Liver (tissue), 9 donors: ENCODE data around the gene RAD51B. TPM values are rescaled to one million over a fixed set of nuclear protein-coding genes. Genes with fewer than 3 reads are reported as not detected.

Experiments
- DNase-seq: peaks from one replicate; pipeline ENCODE4 v3.0.0-alpha.2; 2017; ENCODE audit warnings: low spot score
- H3K27ac ChIP-seq, 2 donors: one replicate each; pipeline ENCODE4 v1.7.0; 2013; ENCODE audit warnings: inconsistent platforms in 2 of 2, low read length in 2 of 2, control low read depth in 1 of 2, low read depth in 1 of 2, mild to moderate bottlenecking in 1 of 2
- H3K27me3 ChIP-seq, 4 donors: one replicate each; pipeline versions ENCODE4 v1.6.1 to v1.7.0; 2013; ENCODE audit warnings: low read length in 3 of 4, inconsistent platforms in 1 of 4, mild to moderate bottlenecking in 1 of 4, moderate library complexity in 1 of 4; ENCODE audit not compliant: control insufficient read depth in 4 of 4, insufficient read depth in 4 of 4
- H3K36me3 ChIP-seq, 4 donors: one replicate each; pipeline versions ENCODE4 v1.6.1 to v1.7.0; 2013; ENCODE audit warnings: low read length in 3 of 4, mild to moderate bottlenecking in 3 of 4, low read depth in 1 of 4, moderate library complexity in 1 of 4; ENCODE audit not compliant: control insufficient read depth in 4 of 4, insufficient read depth in 3 of 4
- H3K4me1 ChIP-seq, 4 donors: one replicate each; pipeline versions ENCODE4 v1.6.1 to v1.7.0; 2013; ENCODE audit warnings: low read length in 3 of 4, mild to moderate bottlenecking in 3 of 4, moderate library complexity in 1 of 4; ENCODE audit not compliant: control insufficient read depth in 4 of 4, insufficient read depth in 4 of 4
- H3K4me3 ChIP-seq, 3 donors: one replicate each; pipeline versions ENCODE4 v1.6.1 to v1.7.0; 2013; ENCODE audit warnings: low read length in 3 of 3, control low read depth in 1 of 3, low read depth in 1 of 3, mild to moderate bottlenecking in 1 of 3
- H3K9ac ChIP-seq, 2 donors: one replicate each; pipeline ENCODE4 v1.7.0; 2013; ENCODE audit warnings: low read length in 2 of 2, mild to moderate bottlenecking in 2 of 2, moderate library complexity in 2 of 2, control low read depth in 1 of 2, low read depth in 1 of 2
- H3K9me3 ChIP-seq, 4 donors: one replicate each; pipeline versions ENCODE4 v1.6.1 to v1.7.0; 2013; ENCODE audit warnings: low read length in 3 of 4; ENCODE audit not compliant: control insufficient read depth in 4 of 4
- CTCF ChIP-seq: fragments of 150-350 bp; IDR thresholded peaks from 2 replicates; pipeline ENCODE4 v1.5.1; 2017; ENCODE audit warnings: improper control_type of control experiment, low read depth, low read length; ENCODE audit not compliant: missing input control
- EGR1 ChIP-seq, 2 donors: IDR thresholded peaks; 2 replicates each; pipeline ENCODE4 v1.6.1; 2016 to 2018; ENCODE audit warnings: antibody characterized with exemption in 2 of 2, low read depth in 2 of 2
- FOXA1 ChIP-seq: IDR thresholded peaks from 2 replicates; pipeline ENCODE4 v1.6.1; 2016; ENCODE audit warnings: antibody characterized with exemption
- FOXA2 ChIP-seq: IDR thresholded peaks from 2 replicates; pipeline ENCODE4 v1.6.1; 2016; ENCODE audit warnings: antibody characterized with exemption
- GABPA ChIP-seq, 2 donors: IDR thresholded peaks in 1 of 2; conservative IDR thresholded peaks in 1 of 2; 2 replicates each; pipeline ENCODE4 v1.6.1; 2016; ENCODE audit warnings: antibody characterized with exemption in 2 of 2, mild to moderate bottlenecking in 1 of 2, moderate library complexity in 1 of 2
- HNF4A ChIP-seq, 2 donors: conservative IDR thresholded peaks; 2 replicates each; pipeline ENCODE4 v1.6.1; 2016; ENCODE audit warnings: antibody characterized with exemption in 2 of 2, mild to moderate bottlenecking in 2 of 2
- HNF4G ChIP-seq: IDR thresholded peaks from 2 replicates; pipeline ENCODE4 v1.6.1; 2016; ENCODE audit warnings: antibody characterized with exemption
- JUND ChIP-seq, 2 donors: IDR thresholded peaks; 2 replicates each; pipeline ENCODE4 v1.6.1; 2016; ENCODE audit warnings: antibody characterized with exemption in 2 of 2
- NR2F2 ChIP-seq: IDR thresholded peaks from 2 replicates; pipeline ENCODE4 v1.6.1; 2016; ENCODE audit warnings: antibody characterized with exemption
- RAD21 ChIP-seq, 2 donors: IDR thresholded peaks; 2 replicates each; pipeline ENCODE4 v1.6.1; 2016; ENCODE audit warnings: antibody characterized with exemption in 2 of 2, mild to moderate bottlenecking in 2 of 2
- REST ChIP-seq: IDR thresholded peaks from 2 replicates; pipeline ENCODE4 v1.6.1; 2016; ENCODE audit warnings: antibody characterized with exemption, mild to moderate bottlenecking
- RXRA ChIP-seq, 2 donors: IDR thresholded peaks; 2 replicates each; pipeline ENCODE4 v1.6.1; 2017 to 2018; ENCODE audit warnings: antibody characterized with exemption in 2 of 2, mild to moderate bottlenecking in 1 of 2
- SP1 ChIP-seq: IDR thresholded peaks from 2 replicates; pipeline ENCODE4 v1.6.1; 2018; ENCODE audit warnings: antibody characterized with exemption, mild to moderate bottlenecking
- TAF1 ChIP-seq: conservative IDR thresholded peaks from 2 replicates; pipeline ENCODE4 v1.6.1; 2016; ENCODE audit warnings: antibody characterized with exemption, mild to moderate bottlenecking
- ZBTB33 ChIP-seq: IDR thresholded peaks from 2 replicates; pipeline ENCODE4 v1.6.1; 2016; ENCODE audit warnings: antibody characterized with exemption
- WGBS: extraction: QIAGEN DNeasy Blood & Tissue Kit; methylation state at CpG from one replicate; pipeline ENCODE4 v1.1.7; 2013; 5-methylcytosine and 5-hydroxymethylcytosine counted together
- polyA plus RNA-seq, 2 donors: library from polyadenylated mRNA; stranded (reverse) in 1 of 2; unstranded in 1 of 2; fragments of 200-250 nt in 1 of 2; fragments of >200 nt in 1 of 2; fragmentation: Nextera tagmentation in 1 of 2; extraction: Ambion mirVana in 1 of 2; gene quantifications; one replicate each; pipeline versions ENCODE4 v1.2.1 to v1.2.3, GENCODE V29; 2013 to 2015
- total RNA-seq, 2 donors: library from RNA; depleted of rRNA; stranded (reverse); fragments of >200 nt; gene quantifications; one replicate each; pipeline ENCODE4 v1.2.3, GENCODE V29; 2014
- TF ChIP-seq, protein P1 (sequence below): IDR thresholded peaks from 2 replicates; pipeline ENCODE4 v1.6.1; 2016; ENCODE audit warnings: antibody characterized with exemption
- TF ChIP-seq, protein P2 (sequence below): IDR thresholded peaks from 2 replicates; pipeline ENCODE4 v1.6.1; 2016; ENCODE audit warnings: antibody characterized with exemption
- donor health status: healthy.
- donor health status: healthy.
- donor health status: healthy.
- donor health status: healthy.
- donor health status: healthy.

Gene RAD51B
- total and polyA plus RNA-seq, 4 donors: 0.81 to 12.9 (median 2.4) TPM

DNA sequence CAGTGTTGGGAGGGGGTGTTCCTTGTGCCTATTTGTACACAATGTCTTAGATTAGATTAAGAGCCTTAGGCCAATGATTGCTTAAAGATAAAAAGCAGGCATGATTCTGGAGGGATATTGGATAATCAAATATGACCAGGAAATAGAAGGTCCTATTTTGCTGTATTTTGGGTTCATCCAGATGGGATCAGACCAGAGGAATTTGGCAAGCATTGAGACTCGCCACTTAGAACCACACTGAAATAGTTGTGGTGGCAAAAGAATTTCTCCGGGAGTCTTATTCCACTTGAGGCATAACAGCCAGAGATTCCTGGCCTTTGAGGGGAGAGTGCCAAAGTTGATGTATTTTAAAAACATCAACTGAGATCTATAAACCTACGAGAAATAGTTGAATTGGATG is 327.2 kb downstream of the RAD51B start:
- Histone ChIP-seq H3K9me3 (peaks cover 0 to 5% (median 0%) of the 10 kb centered on the region in 4 donors), H3K27ac (no peak overlapping the region), H3K4me3 (no peak overlapping the region), H3K4me1 (peaks cover 0 to 8% (median 0%) of the 10 kb centered on the region in 4 donors), H3K36me3 (no peaks in the 10 kb centered on the region), H3K9ac (no peak overlapping the region), H3K27me3 (no peaks in the 10 kb centered on the region)
- no peak for DNase-seq
- TF ChIP-seq HNF4G (no peak), TAF1 (no peak), ZBTB33 (no peak), NR2F2 (no peak), SP1 (no peak), GABPA (IDR thresholded peaks at IDR 0.05 in 1 of 2, conservative IDR thresholded peaks at IDR 0.05 in 1 of 2) (no peak), RXRA (IDR thresholded peaks at IDR 0.05) (no peak), HNF4A (conservative IDR thresholded peaks at IDR 0.05) (no peak), EGR1 (IDR thresholded peaks at IDR 0.05; ENCODE audit: low read depth in 2 of 2) (no peak)
- WGBS: 91% methylated on average over 3 of the region's 3 CpGs

DNA sequence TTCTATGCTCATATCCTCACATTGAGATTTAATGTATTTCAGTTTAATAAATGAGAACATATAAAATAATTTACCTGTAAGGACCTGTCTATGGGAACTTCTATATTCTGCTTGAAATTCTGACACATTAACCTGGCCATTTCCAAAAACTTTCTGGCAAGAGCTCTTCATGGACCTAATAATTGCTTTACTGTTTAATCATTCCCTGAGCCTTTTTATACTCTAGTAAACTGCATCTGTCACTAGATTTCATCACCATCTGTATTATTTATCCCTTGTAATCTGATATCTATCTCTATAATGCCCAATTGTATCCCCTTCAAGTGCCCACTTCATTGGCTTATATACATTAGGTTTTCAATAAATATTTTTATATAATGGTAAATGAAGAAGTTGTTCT is 327.7 kb downstream of the RAD51B start:
- no peaks in the 10 kb centered on the region for H3K36me3 ChIP-seq
- H3K27me3 ChIP-seq: no peaks in the 10 kb centered on the region
- H3K9me3 ChIP-seq: peaks cover 0 to 5% (median 0%) of the 10 kb centered on the region in 4 donors
- no peak overlapping the region for H3K9ac ChIP-seq
- DNase-seq: no peak
- no peak for TF ChIP-seq JUND (IDR thresholded peaks at IDR 0.05)
- TF ChIP-seq, protein P1, sequence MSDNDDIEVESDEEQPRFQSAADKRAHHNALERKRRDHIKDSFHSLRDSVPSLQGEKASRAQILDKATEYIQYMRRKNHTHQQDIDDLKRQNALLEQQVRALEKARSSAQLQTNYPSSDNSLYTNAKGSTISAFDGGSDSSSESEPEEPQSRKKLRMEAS: no peak
- no peak for TF ChIP-seq NR2F2
- no peak for TF ChIP-seq HNF4A (conservative IDR thresholded peaks at IDR 0.05)
- no peak for TF ChIP-seq HNF4G
- TF ChIP-seq FOXA2: no peak
- TF ChIP-seq FOXA1: no peak
- no peak for TF ChIP-seq GABPA (IDR thresholded peaks at IDR 0.05 in 1 of 2, conservative IDR thresholded peaks at IDR 0.05 in 1 of 2)
- TF ChIP-seq REST: no peak
- no peak for TF ChIP-seq TAF1
- no peak for TF ChIP-seq ZBTB33
- no peak for TF ChIP-seq CTCF
- no peak for TF ChIP-seq EGR1 (IDR thresholded peaks at IDR 0.05; ENCODE audit: low read depth in 2 of 2)
- no peak for TF ChIP-seq RXRA (IDR thresholded peaks at IDR 0.05)
- TF ChIP-seq SP1: no peak
- TF ChIP-seq, protein P2, sequence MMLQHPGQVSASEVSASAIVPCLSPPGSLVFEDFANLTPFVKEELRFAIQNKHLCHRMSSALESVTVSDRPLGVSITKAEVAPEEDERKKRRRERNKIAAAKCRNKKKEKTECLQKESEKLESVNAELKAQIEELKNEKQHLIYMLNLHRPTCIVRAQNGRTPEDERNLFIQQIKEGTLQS: no peak
- TF ChIP-seq RAD21 (IDR thresholded peaks at IDR 0.05): no peak
- H3K4me1 ChIP-seq: peaks cover 0 to 8% (median 0%) of the 10 kb centered on the region in 4 donors
- H3K27ac ChIP-seq: no peak overlapping the region
- H3K4me3 ChIP-seq: no peak overlapping the region
